Liver (tissue), 9 donors: ENCODE data around the gene NRG2. TPM values are rescaled to one million over a fixed set of nuclear protein-coding genes. Genes with fewer than 3 reads are reported as not detected.
A peak's percentile ranks its signal among the peaks of the same experiment; 100 is the strongest.

ENCODE experiments used
- DNase-seq: peaks from one replicate; pipeline ENCODE4 v3.0.0-alpha.2; 2017; ENCODE audit warnings: low spot score
- H3K27ac ChIP-seq, 2 donors: one replicate each; pipeline ENCODE4 v1.7.0; 2013; ENCODE audit warnings: inconsistent platforms in 2 of 2, low read length in 2 of 2, control low read depth in 1 of 2, low read depth in 1 of 2, mild to moderate bottlenecking in 1 of 2
- H3K27me3 ChIP-seq, 4 donors: one replicate each; pipeline versions ENCODE4 v1.6.1 to v1.7.0; 2013; ENCODE audit warnings: low read length in 3 of 4, inconsistent platforms in 1 of 4, mild to moderate bottlenecking in 1 of 4, moderate library complexity in 1 of 4; ENCODE audit not compliant: control insufficient read depth in 4 of 4, insufficient read depth in 4 of 4
- H3K36me3 ChIP-seq, 4 donors: one replicate each; pipeline versions ENCODE4 v1.6.1 to v1.7.0; 2013; ENCODE audit warnings: low read length in 3 of 4, mild to moderate bottlenecking in 3 of 4, low read depth in 1 of 4, moderate library complexity in 1 of 4; ENCODE audit not compliant: control insufficient read depth in 4 of 4, insufficient read depth in 3 of 4
- H3K4me1 ChIP-seq, 4 donors: one replicate each; pipeline versions ENCODE4 v1.6.1 to v1.7.0; 2013; ENCODE audit warnings: low read length in 3 of 4, mild to moderate bottlenecking in 3 of 4, moderate library complexity in 1 of 4; ENCODE audit not compliant: control insufficient read depth in 4 of 4, insufficient read depth in 4 of 4
- H3K4me3 ChIP-seq, 3 donors: one replicate each; pipeline versions ENCODE4 v1.6.1 to v1.7.0; 2013; ENCODE audit warnings: low read length in 3 of 3, control low read depth in 1 of 3, low read depth in 1 of 3, mild to moderate bottlenecking in 1 of 3
- H3K9ac ChIP-seq, 2 donors: one replicate each; pipeline ENCODE4 v1.7.0; 2013; ENCODE audit warnings: low read length in 2 of 2, mild to moderate bottlenecking in 2 of 2, moderate library complexity in 2 of 2, control low read depth in 1 of 2, low read depth in 1 of 2
- H3K9me3 ChIP-seq, 4 donors: one replicate each; pipeline versions ENCODE4 v1.6.1 to v1.7.0; 2013; ENCODE audit warnings: low read length in 3 of 4; ENCODE audit not compliant: control insufficient read depth in 4 of 4
- ATF3 ChIP-seq: IDR thresholded peaks from 2 replicates; pipeline ENCODE4 v1.6.1; 2016; ENCODE audit warnings: antibody characterized with exemption
- EGR1 ChIP-seq, 2 donors: IDR thresholded peaks; 2 replicates each; pipeline ENCODE4 v1.6.1; 2016 to 2018; ENCODE audit warnings: antibody characterized with exemption in 2 of 2, low read depth in 2 of 2
- FOXA1 ChIP-seq: IDR thresholded peaks from 2 replicates; pipeline ENCODE4 v1.6.1; 2016; ENCODE audit warnings: antibody characterized with exemption
- FOXA2 ChIP-seq: IDR thresholded peaks from 2 replicates; pipeline ENCODE4 v1.6.1; 2016; ENCODE audit warnings: antibody characterized with exemption
- GABPA ChIP-seq, 2 donors: IDR thresholded peaks in 1 of 2; conservative IDR thresholded peaks in 1 of 2; 2 replicates each; pipeline ENCODE4 v1.6.1; 2016; ENCODE audit warnings: antibody characterized with exemption in 2 of 2, mild to moderate bottlenecking in 1 of 2, moderate library complexity in 1 of 2
- HNF4A ChIP-seq, 2 donors: conservative IDR thresholded peaks; 2 replicates each; pipeline ENCODE4 v1.6.1; 2016; ENCODE audit warnings: antibody characterized with exemption in 2 of 2, mild to moderate bottlenecking in 2 of 2
- HNF4G ChIP-seq: IDR thresholded peaks from 2 replicates; pipeline ENCODE4 v1.6.1; 2016; ENCODE audit warnings: antibody characterized with exemption
- JUND ChIP-seq, 2 donors: IDR thresholded peaks; 2 replicates each; pipeline ENCODE4 v1.6.1; 2016; ENCODE audit warnings: antibody characterized with exemption in 2 of 2
- RAD21 ChIP-seq, 2 donors: IDR thresholded peaks; 2 replicates each; pipeline ENCODE4 v1.6.1; 2016; ENCODE audit warnings: antibody characterized with exemption in 2 of 2, mild to moderate bottlenecking in 2 of 2
- REST ChIP-seq: IDR thresholded peaks from 2 replicates; pipeline ENCODE4 v1.6.1; 2016; ENCODE audit warnings: antibody characterized with exemption, mild to moderate bottlenecking
- SP1 ChIP-seq: IDR thresholded peaks from 2 replicates; pipeline ENCODE4 v1.6.1; 2018; ENCODE audit warnings: antibody characterized with exemption, mild to moderate bottlenecking
- TAF1 ChIP-seq: conservative IDR thresholded peaks from 2 replicates; pipeline ENCODE4 v1.6.1; 2016; ENCODE audit warnings: antibody characterized with exemption, mild to moderate bottlenecking
- YY1 ChIP-seq: IDR thresholded peaks from 2 replicates; pipeline ENCODE4 v1.6.1; 2016; ENCODE audit warnings: antibody characterized with exemption, mild to moderate bottlenecking
- WGBS: extraction: QIAGEN DNeasy Blood & Tissue Kit; methylation state at CpG from one replicate; pipeline ENCODE4 v1.1.7; 2013; 5-methylcytosine and 5-hydroxymethylcytosine counted together
- polyA plus RNA-seq, 2 donors: library from polyadenylated mRNA; stranded (reverse) in 1 of 2; unstranded in 1 of 2; fragments of 200-250 nt in 1 of 2; fragments of >200 nt in 1 of 2; fragmentation: Nextera tagmentation in 1 of 2; extraction: Ambion mirVana in 1 of 2; gene quantifications; one replicate each; pipeline versions ENCODE4 v1.2.1 to v1.2.3, GENCODE V29; 2013 to 2015
- total RNA-seq, 2 donors: library from RNA; depleted of rRNA; stranded (reverse); fragments of >200 nt; gene quantifications; one replicate each; pipeline ENCODE4 v1.2.3, GENCODE V29; 2014
- TF ChIP-seq, protein P1 (sequence below): fragments of 150-350 bp; IDR thresholded peaks from 2 replicates; pipeline ENCODE4 v1.5.1; 2017; ENCODE audit warnings: improper control_type of control experiment, low read depth, low read length; ENCODE audit not compliant: missing input control
- donor health status: healthy.
- donor health status: healthy.
- donor health status: healthy.
- donor health status: healthy.
- donor health status: healthy.

Gene NRG2
- total and polyA plus RNA-seq, 4 donors = 0.07 to 0.08 TPM; not detected in 2

DNA sequence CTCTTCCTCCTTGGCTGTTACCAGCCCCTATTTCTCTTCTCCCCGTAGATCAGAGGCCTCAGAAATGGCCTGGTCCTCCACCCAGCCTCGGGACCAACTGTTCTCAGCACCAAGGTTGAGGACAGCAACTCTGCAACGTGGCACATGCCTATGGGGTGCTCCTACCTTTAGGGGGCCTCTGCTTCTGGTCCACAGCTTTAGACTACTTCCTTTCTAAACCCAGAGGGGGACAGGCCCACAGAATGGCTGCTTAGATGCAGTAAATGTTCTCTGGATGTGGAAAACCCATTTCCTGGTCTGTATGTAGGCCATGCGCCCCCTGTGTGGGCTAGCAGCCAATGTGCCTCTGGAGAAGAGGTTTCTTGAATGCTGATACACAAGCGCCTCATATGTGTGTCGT lies 68.4 kb downstream of the NRG2 start:
- Histone ChIP-seq H3K4me3 (no peak overlapping the region), H3K9me3 (no peaks in the 10 kb centered on the region), H3K4me1 (no peaks in the 10 kb centered on the region), H3K36me3 (no peaks in the 10 kb centered on the region), H3K9ac (no peak overlapping the region), H3K27ac (no peak overlapping the region), H3K27me3 (peaks cover 0 to 4% (median 0%) of the 10 kb centered on the region in 4 donors)
- TF ChIP-seq GABPA (IDR thresholded peaks at IDR 0.05 in 1 of 2, conservative IDR thresholded peaks at IDR 0.05 in 1 of 2) (no peak), HNF4G (no peak), REST (peak; percentile 88), SP1 (no peak), HNF4A (conservative IDR thresholded peaks at IDR 0.05) (no peak)
- 80% methylated on average over 6 of the region's 6 CpGs for WGBS
- no peak for DNase-seq

DNA sequence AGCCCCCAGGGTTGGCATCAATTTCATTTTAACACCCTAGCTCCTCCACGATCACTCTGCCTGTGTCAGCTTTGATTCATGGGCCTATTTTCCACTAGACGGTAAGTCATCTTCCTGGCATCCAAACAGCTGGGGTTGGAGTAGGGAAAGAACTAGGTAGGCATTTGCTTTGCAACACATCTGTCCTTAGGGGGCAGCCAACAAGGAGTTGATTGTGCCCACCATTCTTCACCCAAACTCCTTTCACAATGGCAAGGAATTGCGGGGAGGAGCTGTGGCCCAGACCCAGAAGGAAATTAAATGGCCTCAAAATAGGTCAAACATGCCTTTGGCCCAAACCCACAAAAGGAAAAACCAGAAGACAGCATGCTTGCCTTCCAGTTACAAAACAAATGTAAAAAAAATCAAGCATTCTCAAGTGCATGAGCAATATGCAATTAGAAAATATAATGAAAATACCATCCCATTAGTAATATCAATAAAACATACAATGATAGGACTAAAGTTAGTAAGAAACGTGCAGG lies 71.8 kb downstream of the NRG2 start:
- WGBS = 89% methylated on average over 4 of the region's 4 CpGs
- no peak overlapping the region for H3K27ac ChIP-seq
- no peak overlapping the region for H3K4me3 ChIP-seq
- H3K36me3 ChIP-seq = no peaks in the 10 kb centered on the region
- DNase-seq = no peak
- no peak for TF ChIP-seq TAF1
- no peak for TF ChIP-seq HNF4G
- no peak for TF ChIP-seq HNF4A (conservative IDR thresholded peaks at IDR 0.05)
- TF ChIP-seq, protein P1, sequence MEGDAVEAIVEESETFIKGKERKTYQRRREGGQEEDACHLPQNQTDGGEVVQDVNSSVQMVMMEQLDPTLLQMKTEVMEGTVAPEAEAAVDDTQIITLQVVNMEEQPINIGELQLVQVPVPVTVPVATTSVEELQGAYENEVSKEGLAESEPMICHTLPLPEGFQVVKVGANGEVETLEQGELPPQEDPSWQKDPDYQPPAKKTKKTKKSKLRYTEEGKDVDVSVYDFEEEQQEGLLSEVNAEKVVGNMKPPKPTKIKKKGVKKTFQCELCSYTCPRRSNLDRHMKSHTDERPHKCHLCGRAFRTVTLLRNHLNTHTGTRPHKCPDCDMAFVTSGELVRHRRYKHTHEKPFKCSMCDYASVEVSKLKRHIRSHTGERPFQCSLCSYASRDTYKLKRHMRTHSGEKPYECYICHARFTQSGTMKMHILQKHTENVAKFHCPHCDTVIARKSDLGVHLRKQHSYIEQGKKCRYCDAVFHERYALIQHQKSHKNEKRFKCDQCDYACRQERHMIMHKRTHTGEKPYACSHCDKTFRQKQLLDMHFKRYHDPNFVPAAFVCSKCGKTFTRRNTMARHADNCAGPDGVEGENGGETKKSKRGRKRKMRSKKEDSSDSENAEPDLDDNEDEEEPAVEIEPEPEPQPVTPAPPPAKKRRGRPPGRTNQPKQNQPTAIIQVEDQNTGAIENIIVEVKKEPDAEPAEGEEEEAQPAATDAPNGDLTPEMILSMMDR = no peak
- TF ChIP-seq ATF3 = no peak
- no peak for TF ChIP-seq JUND (IDR thresholded peaks at IDR 0.05)
- no peak for TF ChIP-seq FOXA1
- no peak for TF ChIP-seq RAD21 (IDR thresholded peaks at IDR 0.05)
- TF ChIP-seq SP1 = no peak
- no peak for TF ChIP-seq FOXA2
- no peaks in the 10 kb centered on the region for H3K9me3 ChIP-seq
- H3K9ac ChIP-seq = no peak overlapping the region
- H3K27me3 ChIP-seq = no peaks in the 10 kb centered on the region
- H3K4me1 ChIP-seq = no peaks in the 10 kb centered on the region

GRCh38 chr5:139969318-139969717 lies 73.8 kb downstream of the NRG2 start:
- WGBS = 76% methylated on average over 2 of the region's 2 CpGs
- H3K36me3 ChIP-seq = no peaks in the 10 kb centered on the region
- no peaks in the 10 kb centered on the region for H3K4me1 ChIP-seq
- no peak for DNase-seq
- H3K27ac ChIP-seq = no peak overlapping the region
- no peak overlapping the region for H3K9ac ChIP-seq
- no peaks in the 10 kb centered on the region for H3K9me3 ChIP-seq
- no peak overlapping the region for H3K4me3 ChIP-seq
- no peaks in the 10 kb centered on the region for H3K27me3 ChIP-seq
- no peak for TF ChIP-seq YY1
- no peak for TF ChIP-seq GABPA (IDR thresholded peaks at IDR 0.05 in 1 of 2, conservative IDR thresholded peaks at IDR 0.05 in 1 of 2)
- no peak for TF ChIP-seq REST
- no peak for TF ChIP-seq TAF1
- no peak for TF ChIP-seq JUND (IDR thresholded peaks at IDR 0.05)
- TF ChIP-seq FOXA2 = no peak
- TF ChIP-seq HNF4A (conservative IDR thresholded peaks at IDR 0.05) = no peak
- TF ChIP-seq ATF3 = no peak
- no peak for TF ChIP-seq SP1
- TF ChIP-seq, protein P1 = no peak
- TF ChIP-seq FOXA1 = no peak
- TF ChIP-seq EGR1 (IDR thresholded peaks at IDR 0.05; ENCODE audit: low read depth in 2 of 2) = no peak
- TF ChIP-seq RAD21 (IDR thresholded peaks at IDR 0.05) = no peak
- TF ChIP-seq HNF4G = no peak
